Measurements from ENCODE around the gene RUNDC3A.

GRCh38 chr17:44359006-44359405 is 50.6 kb downstream of the RUNDC3A start:
- TF ChIP-seq CTCF (conservative IDR thresholded peaks at IDR 0.05 in 1 of 2, IDR thresholded peaks at IDR 0.05 in 1 of 2; ENCODE audit: extremely low read depth in 1 of 2, insufficient read depth in 1 of 2, low read depth in 1 of 2, low read length in 2 of 2) (no peak), EZH2 (IDR thresholded peaks at IDR 0.05; ENCODE audit: borderline replicate concordance, low read length) (no peak)
